ENCODE data around the gene FAM50A.

The FAM50A gene

DNA sequence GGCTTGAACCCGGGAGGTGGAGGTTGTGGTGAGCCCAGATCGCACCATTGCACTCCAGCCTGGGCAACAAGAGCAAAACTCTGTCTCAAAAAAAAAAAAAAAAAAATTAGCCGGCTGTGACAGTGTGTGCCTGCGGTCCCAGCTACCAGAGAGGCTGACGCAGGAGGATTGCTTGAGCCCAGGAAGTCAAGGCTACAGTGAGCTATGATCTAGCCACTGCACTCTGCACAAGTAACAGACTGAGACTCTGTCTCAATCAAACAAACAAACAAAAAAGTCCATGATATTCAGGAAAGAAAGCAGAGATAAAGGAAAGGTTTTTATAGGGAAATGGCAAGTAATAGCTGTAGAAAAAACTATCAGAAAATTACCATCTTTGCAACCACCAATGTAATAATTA, 37.3 kb downstream of the FAM50A start:
- TF ChIP-seq, protein P1, sequence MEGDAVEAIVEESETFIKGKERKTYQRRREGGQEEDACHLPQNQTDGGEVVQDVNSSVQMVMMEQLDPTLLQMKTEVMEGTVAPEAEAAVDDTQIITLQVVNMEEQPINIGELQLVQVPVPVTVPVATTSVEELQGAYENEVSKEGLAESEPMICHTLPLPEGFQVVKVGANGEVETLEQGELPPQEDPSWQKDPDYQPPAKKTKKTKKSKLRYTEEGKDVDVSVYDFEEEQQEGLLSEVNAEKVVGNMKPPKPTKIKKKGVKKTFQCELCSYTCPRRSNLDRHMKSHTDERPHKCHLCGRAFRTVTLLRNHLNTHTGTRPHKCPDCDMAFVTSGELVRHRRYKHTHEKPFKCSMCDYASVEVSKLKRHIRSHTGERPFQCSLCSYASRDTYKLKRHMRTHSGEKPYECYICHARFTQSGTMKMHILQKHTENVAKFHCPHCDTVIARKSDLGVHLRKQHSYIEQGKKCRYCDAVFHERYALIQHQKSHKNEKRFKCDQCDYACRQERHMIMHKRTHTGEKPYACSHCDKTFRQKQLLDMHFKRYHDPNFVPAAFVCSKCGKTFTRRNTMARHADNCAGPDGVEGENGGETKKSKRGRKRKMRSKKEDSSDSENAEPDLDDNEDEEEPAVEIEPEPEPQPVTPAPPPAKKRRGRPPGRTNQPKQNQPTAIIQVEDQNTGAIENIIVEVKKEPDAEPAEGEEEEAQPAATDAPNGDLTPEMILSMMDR (IDR thresholded peaks at IDR 0.05; ENCODE audit: low read depth, low read length): no peak
- no peak for TF ChIP-seq MYC (IDR thresholded peaks at IDR 0.05; ENCODE audit: low read depth, low read length)
- H3K4me3 ChIP-seq (ENCODE audit: low read depth, low read length): no peak overlapping the region
- DNase-seq (ENCODE audit: low read depth): no peak

DNA sequence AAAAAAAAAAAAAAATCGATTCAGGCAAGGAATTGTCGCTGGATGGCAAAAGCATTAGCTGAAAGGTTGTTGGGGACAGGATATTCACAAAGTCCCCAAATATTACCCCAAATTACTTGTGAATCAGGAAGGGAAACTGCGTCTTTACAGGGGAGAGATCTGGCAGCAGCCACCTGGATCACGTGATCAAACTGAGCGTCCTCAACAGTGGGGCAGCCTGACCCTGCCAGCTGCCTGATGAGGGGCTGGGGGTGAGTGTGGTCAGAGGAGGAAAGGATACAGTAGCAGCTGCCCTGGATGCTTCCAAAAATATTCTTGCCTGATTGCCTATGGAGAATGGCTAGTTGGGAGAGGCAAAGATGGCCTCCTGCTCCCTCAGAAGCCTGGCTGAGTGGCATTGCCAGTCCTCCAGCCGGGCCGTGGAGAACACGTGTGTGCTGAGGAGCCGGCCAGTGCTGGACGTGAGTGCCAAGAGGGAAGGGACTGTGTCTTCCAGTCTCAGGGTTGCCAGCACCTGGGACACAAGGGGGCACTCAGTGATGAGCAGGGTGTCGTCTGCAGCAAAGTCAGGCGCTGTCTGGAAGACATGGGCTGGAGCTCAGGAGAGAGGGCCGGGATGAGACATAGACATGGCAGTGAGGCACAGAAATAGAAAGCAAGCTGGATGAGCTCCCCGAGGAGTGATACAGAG, 38.1 kb downstream of the FAM50A start:
- TF ChIP-seq, protein P2, sequence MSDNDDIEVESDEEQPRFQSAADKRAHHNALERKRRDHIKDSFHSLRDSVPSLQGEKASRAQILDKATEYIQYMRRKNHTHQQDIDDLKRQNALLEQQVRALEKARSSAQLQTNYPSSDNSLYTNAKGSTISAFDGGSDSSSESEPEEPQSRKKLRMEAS (IDR thresholded peaks at IDR 0.05; ENCODE audit: low read depth, low read length): no peak
- TF ChIP-seq POLR2A (IDR thresholded peaks at IDR 0.05; ENCODE audit: extremely low read depth, insufficient read length): no peak
- no peak for TF ChIP-seq MYC (IDR thresholded peaks at IDR 0.05; ENCODE audit: low read depth, low read length)
- no peak for DNase-seq (ENCODE audit: low read depth)
- no peak overlapping the region for H3K4me3 ChIP-seq (ENCODE audit: low read depth, low read length)

- no peak for DNase-seq (ENCODE audit: low read depth)
Measured at GRCh38 chrX:154482786-154483185, 38.8 kb downstream of the FAM50A start.

GRCh38 chrX:154483325-154483724, 39.4 kb downstream of the FAM50A start:
- TF ChIP-seq POLR2A (IDR thresholded peaks at IDR 0.05; ENCODE audit: extremely low read depth, insufficient read length): no peak
- TF ChIP-seq, protein P1 (IDR thresholded peaks at IDR 0.05; ENCODE audit: low read depth, low read length): no peak
- TF ChIP-seq MYC (IDR thresholded peaks at IDR 0.05; ENCODE audit: low read depth, low read length): no peak
- TF ChIP-seq, protein P2 (IDR thresholded peaks at IDR 0.05; ENCODE audit: low read depth, low read length): no peak
- H3K4me3 ChIP-seq (ENCODE audit: low read depth, low read length): no peak overlapping the region
- DNase-seq (ENCODE audit: low read depth): no peak

More at GRCh38 chrX:154482786-154483185, 38.8 kb downstream of the FAM50A start:
- TF ChIP-seq, protein P1 (IDR thresholded peaks at IDR 0.05; ENCODE audit: low read depth, low read length): no peak
- TF ChIP-seq, protein P2 (IDR thresholded peaks at IDR 0.05; ENCODE audit: low read depth, low read length): no peak
- TF ChIP-seq POLR2A (IDR thresholded peaks at IDR 0.05; ENCODE audit: extremely low read depth, insufficient read length): no peak
- no peak for TF ChIP-seq MYC (IDR thresholded peaks at IDR 0.05; ENCODE audit: low read depth, low read length)
- H3K4me3 ChIP-seq (ENCODE audit: low read depth, low read length): no peak overlapping the region

DNA sequence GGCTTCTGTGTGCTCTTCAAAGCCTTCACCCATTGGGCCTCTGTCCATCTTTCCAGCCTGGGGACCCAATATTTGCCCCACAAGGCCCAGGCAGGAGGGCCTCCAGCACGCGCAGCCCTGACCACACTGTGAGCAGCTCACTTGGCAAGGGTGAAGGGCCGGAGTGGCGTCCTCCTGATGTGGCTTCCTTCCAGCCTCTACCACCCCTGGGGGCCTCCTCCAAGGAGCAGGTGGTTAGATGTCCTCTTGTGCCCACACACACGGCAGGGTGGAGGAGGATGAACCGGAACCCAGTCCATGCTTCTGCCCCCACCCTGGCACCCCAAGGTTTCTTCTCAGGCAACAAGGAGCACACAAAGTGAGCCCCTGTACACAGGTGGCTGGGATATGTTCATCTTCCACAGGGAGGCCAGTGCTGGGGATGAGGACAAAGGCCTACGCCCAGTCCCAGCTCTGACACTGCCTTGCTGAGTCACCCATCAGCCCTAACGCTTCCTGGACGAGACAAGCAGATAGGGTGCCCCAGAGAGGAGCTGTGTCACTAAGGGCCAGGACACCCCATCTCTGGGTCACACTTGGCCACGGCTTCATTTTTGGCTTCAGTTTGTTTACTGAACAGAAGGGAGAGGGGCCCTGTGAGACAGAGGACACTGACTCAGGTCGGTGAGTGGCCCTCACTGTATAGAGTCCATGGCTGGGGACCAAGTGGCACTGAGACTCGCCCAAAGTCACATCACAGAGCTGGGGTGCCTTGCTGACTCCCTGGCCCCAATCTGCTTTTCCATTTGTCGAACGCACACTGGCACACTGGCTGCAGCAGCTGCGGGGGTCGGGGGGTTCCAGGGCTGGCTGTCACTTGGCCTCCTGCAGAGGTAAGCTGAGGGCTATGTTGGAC, 40.6 kb downstream of the FAM50A start:
- TF ChIP-seq POLR2A (IDR thresholded peaks at IDR 0.05; ENCODE audit: extremely low read depth, insufficient read length) (no peak), MYC (IDR thresholded peaks at IDR 0.05; ENCODE audit: low read depth, low read length) (no peak)
- TF ChIP-seq, protein P1 (IDR thresholded peaks at IDR 0.05; ENCODE audit: low read depth, low read length): no peak
- peak overlapping the region; percentile 70 for H3K4me3 ChIP-seq (ENCODE audit: low read depth, low read length)
- DNase-seq (ENCODE audit: low read depth): peak; percentile 37
